GM18951 (cell line): ENCODE measurements around the gene MSI2.

ENCODE experiments used
- POLR2A ChIP-seq: IDR thresholded peaks from 4 replicates; pipeline ENCODE4 v1.6.1; 2011; ENCODE audit warnings: mild to moderate bottlenecking; ENCODE audit not compliant: insufficient read length, insufficient read depth; ENCODE audit errors: extremely low read depth
- in situ Hi-C: fragments of 300-500 bp; cut with MboI; formaldehyde crosslinking; loops from one replicate; pipeline ENCODE4 v1.12.0; 2022; ENCODE audit warnings: low sequenced_read_pairs, mixed read lengths, inconsistent platforms; ENCODE audit not compliant: unreplicated experiment

The MSI2 gene

DNA sequence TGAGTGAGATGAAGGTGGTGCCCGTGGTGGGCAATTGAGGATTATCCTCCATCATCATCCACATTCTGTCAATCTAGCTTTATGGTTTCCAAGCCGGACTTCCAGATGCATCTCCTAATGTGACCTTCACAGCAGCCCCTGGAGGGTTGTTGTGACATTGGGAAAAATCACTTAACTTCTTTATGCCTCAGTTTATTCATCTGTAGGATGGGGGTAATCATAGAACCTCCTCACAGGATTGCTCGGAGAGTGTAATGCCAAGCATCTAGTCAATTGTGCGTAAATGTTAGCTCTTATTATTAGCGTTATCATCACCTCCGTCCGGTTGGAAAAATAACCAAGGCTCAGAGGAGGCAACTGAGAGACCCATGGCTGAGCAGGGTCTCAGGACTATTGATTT is 274.8 kb downstream of the MSI2 start:
- in situ Hi-C loops: no loop called here

DNA sequence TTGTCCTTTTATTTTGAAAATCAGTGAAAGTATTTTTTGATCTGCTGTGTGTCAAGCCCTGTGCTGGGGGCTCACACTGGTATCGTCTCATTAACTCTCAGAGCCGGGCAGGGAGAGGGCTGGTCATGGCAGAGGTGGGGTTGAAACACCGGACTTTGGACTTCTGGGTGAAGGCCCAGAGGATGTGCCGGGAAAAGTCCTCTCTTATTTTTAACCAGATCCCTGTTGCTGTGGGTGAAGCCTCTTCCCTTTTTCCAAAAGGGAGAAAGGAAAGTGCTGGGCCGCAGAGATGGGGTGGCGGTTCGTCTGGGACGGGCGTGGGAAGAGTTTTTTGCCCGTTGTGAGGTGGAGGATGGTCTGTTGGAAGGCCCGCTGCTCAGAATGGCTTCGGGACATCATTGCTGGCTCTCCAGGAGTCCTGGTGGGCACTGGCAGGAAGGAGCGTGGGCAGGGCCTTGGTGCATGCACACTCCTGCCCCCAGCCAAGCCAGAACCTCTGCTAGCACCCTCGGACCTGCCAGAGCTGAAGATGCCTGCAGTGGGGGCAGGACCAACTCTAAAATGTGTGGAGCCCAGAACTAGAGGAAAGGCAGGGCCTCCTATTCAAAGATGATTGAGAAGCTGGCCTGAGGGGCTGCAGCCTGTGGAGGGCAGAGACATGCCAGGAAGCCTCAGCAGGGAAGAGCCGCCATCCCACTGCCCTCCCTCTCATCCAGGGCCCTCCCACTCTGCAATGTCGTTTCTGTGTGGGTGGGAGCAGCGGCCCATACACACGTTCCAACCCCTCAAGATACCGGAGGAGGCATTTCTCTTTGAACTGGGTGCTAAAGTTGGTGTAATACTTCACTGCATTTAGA is 275.6 kb downstream of the MSI2 start:
- TF ChIP-seq POLR2A: no peak
- in situ Hi-C loops: no loop called here

More for the DNA sequence above, 274.8 kb downstream of the MSI2 start:
- no peak for TF ChIP-seq POLR2A

GRCh38 chr17:57532556-57532955 is 276.2 kb downstream of the MSI2 start:
- TF ChIP-seq POLR2A: no peak
- in situ Hi-C loops: no loop called here

- TF ChIP-seq POLR2A: no peak
- in situ Hi-C loops: no loop called here
Observed at GRCh38 chr17:57532966-57533365, 276.6 kb downstream of the MSI2 start.

DNA sequence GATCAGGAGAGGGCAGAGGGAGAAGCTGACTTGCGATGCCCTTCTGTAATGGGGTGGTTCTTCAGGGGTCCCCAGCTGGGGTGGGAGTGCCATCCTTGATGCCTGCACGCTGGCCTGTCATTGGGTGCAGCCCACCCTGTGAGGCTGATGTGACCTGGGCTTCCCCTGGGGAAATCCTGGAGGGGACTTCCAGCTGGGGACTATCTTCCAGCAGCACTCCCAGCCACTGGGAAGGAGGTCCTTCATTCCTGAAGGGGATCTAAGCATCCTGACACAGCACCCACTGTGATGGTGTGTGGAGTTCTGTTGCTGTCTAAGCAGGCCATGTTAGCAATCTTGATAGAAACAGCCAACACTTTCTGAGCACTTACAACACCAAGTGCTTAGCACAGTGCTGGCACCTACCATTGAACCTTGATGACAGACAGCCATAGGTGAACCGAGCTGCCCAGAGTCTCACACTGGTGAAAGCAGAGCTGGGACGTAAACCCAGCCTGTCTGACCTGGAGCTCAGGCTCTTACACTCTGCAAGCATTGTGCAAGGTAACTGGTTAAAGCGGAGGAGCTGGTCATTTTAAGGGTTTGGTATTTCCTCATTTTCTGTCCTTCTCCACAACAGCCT is 277.5 kb downstream of the MSI2 start:
- no peak for TF ChIP-seq POLR2A
- in situ Hi-C loops: no loop called here

DNA sequence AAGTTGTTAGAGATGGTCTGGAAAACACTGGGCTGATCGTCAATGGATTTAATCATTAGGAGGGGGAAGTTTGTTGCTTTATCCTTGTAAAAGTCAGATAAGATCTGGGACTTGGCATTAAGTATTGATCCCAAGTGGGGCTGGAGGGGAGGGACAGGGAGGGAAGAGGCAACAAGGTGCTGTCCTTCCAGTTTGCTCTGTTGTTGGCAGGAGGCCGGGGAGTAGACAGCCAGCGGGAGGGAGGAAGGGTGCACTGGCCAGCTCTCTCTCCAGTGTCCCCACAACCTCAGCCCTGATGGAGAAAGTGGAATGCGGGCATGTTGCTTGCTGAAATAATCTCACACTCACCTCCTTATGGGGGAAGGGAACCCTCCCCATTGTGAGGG is 278.5 kb downstream of the MSI2 start:
- no peak for TF ChIP-seq POLR2A

DNA sequence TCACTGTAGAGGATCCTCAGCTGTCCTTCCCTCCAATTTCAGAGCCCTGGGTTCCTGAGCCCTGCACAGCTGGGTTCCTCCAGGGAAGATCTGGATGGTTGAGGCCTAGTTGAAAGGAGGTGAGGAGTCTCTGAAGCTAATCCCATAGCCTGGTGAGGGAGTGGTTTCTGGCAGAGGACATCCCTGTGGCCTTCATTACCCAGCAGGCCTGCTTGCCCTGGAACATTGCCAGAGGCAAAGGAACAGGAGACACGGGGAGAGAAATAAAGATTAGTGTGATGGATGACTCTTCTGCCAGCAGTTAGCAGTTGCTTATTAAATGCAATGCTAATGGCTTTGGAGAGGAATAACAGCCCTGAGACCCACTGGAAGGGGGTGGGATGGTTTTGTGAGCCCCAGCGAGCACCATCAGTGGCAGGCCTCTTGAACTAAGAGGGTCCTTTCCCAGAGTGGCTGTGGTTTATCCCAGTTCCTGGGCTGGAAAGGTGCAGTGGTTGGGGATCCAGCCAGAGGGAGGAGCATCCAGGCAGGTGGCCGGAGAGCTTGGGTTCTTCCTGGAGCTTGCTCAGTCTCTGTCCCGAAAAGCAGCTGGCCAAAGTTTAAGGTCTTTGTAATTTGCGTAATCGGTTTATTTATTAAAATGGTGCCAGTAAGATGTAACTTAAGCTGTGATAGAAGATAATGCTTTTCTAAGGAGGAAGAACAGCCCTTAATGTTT is 279.1 kb downstream of the MSI2 start:
- TF ChIP-seq POLR2A: no peak
- in situ Hi-C loops: no loop called here

More for the DNA sequence above, 278.5 kb downstream of the MSI2 start:
- in situ Hi-C loops: no loop called here

DNA sequence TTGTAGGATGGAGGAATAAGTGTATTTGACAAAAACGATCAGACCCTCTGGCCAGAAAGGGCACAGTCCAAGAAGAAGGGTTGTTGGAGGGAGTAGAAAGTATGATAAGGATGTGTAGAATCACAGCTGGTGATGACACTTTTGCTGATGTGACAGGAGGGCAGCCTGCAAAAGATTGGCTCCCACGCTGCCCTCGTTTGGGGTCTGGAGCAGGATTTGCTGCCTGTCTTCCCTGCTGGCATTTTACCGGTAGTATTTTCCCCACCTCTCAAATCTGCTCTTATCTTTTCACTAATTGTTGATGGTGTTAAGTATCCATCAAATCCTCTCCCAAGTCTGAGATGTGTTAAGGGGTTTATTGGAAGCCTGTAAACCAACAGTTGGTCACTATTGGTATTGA is 280.0 kb downstream of the MSI2 start:
- in situ Hi-C loops: no loop called here
- TF ChIP-seq POLR2A: no peak

GRCh38 chr17:57536789-57537523 is 280.6 kb downstream of the MSI2 start:
- no peak for TF ChIP-seq POLR2A
- in situ Hi-C loops: no loop called here

DNA sequence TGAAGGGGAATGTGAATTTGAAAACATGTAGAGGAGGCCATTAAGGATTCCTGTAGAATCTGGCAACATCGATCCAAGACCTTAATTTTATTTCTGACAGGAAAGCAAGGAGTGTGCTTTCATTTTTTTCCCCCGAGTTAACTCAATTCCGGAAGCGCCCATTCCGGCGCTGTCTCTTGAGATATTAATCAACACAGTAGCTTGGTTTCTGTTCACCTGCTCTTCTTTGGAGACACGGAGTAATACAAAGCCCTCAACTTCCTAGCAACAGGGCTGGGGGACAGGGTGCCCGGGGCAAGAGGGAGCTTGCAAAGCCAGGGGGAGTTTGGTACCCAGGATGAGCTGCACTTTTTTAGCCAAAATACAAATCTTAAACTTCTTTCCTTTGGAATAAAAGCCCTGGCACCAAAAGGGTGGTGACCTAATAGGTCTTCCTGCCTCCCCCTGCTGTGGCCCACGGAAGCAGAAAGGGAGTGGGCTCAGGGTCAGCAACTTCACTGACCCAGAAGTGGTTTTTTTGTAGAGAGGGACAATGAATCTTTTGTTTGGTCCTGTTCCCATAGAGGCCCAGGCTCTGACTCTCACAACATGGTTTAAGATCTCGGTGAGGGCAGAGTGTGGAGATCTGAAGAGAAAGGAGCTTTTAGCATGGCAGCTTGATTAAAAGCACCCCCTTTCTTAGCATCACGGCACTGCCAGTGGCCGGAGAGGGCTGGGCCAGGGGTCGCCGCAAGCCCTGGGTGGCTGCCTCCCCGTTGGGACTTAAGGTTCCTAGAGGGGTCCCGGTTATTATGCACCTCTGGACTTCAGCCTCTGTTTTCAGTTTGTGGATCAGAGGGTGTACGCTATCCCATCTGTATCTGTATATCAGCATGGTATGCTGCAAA is 281.4 kb downstream of the MSI2 start:
- TF ChIP-seq POLR2A: no peak
- in situ Hi-C loops: no loop called here

GRCh38 chr17:57538736-57539456 is 282.6 kb downstream of the MSI2 start:
- in situ Hi-C loops: no loop called here
- TF ChIP-seq POLR2A: no peak
